Panc1 (cell line): Measurements from ENCODE around the gene FREM1. TPM values are rescaled to one million over a fixed set of nuclear protein-coding genes. Genes with fewer than 3 reads are reported as not detected.

Experiments
- ATAC-seq: fragments of 200-7000 bp; cut with Tn5 transposase; 2 replicates; pipeline ENCODE4 v1.9.1; 2020; ENCODE audit warnings: mild to moderate bottlenecking, moderate library complexity
- BruUV-seq: library from RNA; stranded (reverse); fragments of 400-500 nt; replicated peaks from 2 replicates; lab custom pipeline; 2021; lab: Mats Ljungman, UMichigan
- CTCF ChIA-PET: fragments of 300-600 bp; sonication (Branson Sonifier 250); formaldehyde crosslinking; loops from one replicate; lab custom pipeline; 2022; ENCODE audit warnings: antibody characterized with exemption; lab: Charles Lee
- POLR2A ChIA-PET: fragments of 300-600 bp; sonication (Branson Sonifier 250); formaldehyde crosslinking; loops from one replicate; lab custom pipeline; 2022; ENCODE audit warnings: antibody characterized with exemption; lab: Charles Lee
- DNase-seq: peaks from one replicate; pipeline ENCODE4 v3.0.0-alpha.2; 2010; ENCODE audit warnings: low read depth, low spot score
- H3K27ac ChIP-seq: 2 replicates; pipeline ENCODE4 v1.5.1; 2011; ENCODE audit warnings: mild to moderate bottlenecking, low read length, inconsistent platforms
- H3K27me3 ChIP-seq: fragments of 200-500 bp; sonication (Bioruptor generic); 2 replicates; pipeline ENCODE4 v1.6.0; 2014; ENCODE audit warnings: low read length, inconsistent platforms; ENCODE audit not compliant: control insufficient read depth, insufficient read depth
- H3K36me3 ChIP-seq: fragments of 200-500 bp; sonication (Bioruptor generic); 2 replicates; pipeline ENCODE4 v1.5.1; 2014; ENCODE audit warnings: inconsistent platforms, mild to moderate bottlenecking, low read length, moderate library complexity; ENCODE audit not compliant: control insufficient read depth, insufficient read depth
- H3K4me1 ChIP-seq: 2 replicates; pipeline ENCODE4 v1.5.1; 2011; ENCODE audit warnings: inconsistent platforms, mild to moderate bottlenecking, low read length, moderate library complexity; ENCODE audit not compliant: control insufficient read depth, insufficient read depth
- H3K4me3 ChIP-seq, 2 experiments: 2 replicates each; pipeline ENCODE4 v1.5.1; 2011 to 2012; ENCODE audit warnings: low read depth in 2 of 2, low read length in 2 of 2, mild to moderate bottlenecking in 2 of 2, inconsistent platforms in 1 of 2, moderate library complexity in 1 of 2
- H3K9me3 ChIP-seq: fragments of 200-500 bp; sonication (Bioruptor generic); 2 replicates; pipeline ENCODE4 v1.5.1; 2014; ENCODE audit warnings: low read depth, mild to moderate bottlenecking, inconsistent platforms, low read length, moderate library complexity; ENCODE audit not compliant: control insufficient read depth, insufficient read depth
- CTCF ChIP-seq: fragments of 450-650 bp; IDR thresholded peaks from 2 replicates; pipeline ENCODE4 v1.5.1; 2017; ENCODE audit warnings: mild to moderate bottlenecking
- POLR2AphosphoS5 ChIP-seq: IDR thresholded peaks from 2 replicates; pipeline ENCODE4 v1.6.1; 2012; ENCODE audit warnings: mild to moderate bottlenecking, low read depth, low read length, moderate library complexity
- SIN3A ChIP-seq: IDR thresholded peaks from 2 replicates; pipeline ENCODE4 v1.6.1; 2012; ENCODE audit warnings: low read depth, mild to moderate bottlenecking, low read length, moderate library complexity, borderline replicate concordance; ENCODE audit not compliant: insufficient read depth
- TCF7L2 ChIP-seq: IDR thresholded peaks from 2 replicates; pipeline ENCODE4 v1.6.1; 2011; ENCODE audit warnings: mild to moderate bottlenecking, low read depth, low read length, inconsistent platforms
- in situ Hi-C: cut with HindIII; loops from 2 replicates; pipeline ENCODE4 v1.10.0; 2016; ENCODE audit warnings: low sequenced_read_pairs, low pct_unique_long_range_greater_than_20kb
- intact Hi-C: fragments of 100-400 bp; cut with micrococcal nuclease; formaldehyde crosslinking; loops from one replicate; pipeline ENCODE4 v1.10.0; 2022; ENCODE audit not compliant: unreplicated experiment
- total RNA-seq: library from RNA; stranded (reverse); gene quantifications from one replicate; pipeline ENCODE4 v1.2.1, GENCODE V29; 2021; ENCODE audit not compliant: unreplicated experiment
- TF ChIP-seq, protein P1 (sequence below), 2 experiments: IDR thresholded peaks; 2 replicates each; pipeline ENCODE4 v1.6.1; 2011 to 2012; ENCODE audit warnings: low read depth in 2 of 2, control low read depth in 1 of 2, low read length in 1 of 2, mild to moderate bottlenecking in 1 of 2, moderate library complexity in 1 of 2; ENCODE audit not compliant: insufficient read depth in 1 of 2

Gene FREM1
- total RNA-seq, 1 experiment from 2014 or later: not detected

- no peaks in the 10 kb centered on the region for H3K9me3 ChIP-seq
- ChIA-PET POLR2A (no interaction called here), CTCF (no interaction called here)
- intact Hi-C loops: no loop called here
- no peak for TF ChIP-seq SIN3A
- TF ChIP-seq CTCF: no peak
- TF ChIP-seq POLR2AphosphoS5: no peak
- no peak for TF ChIP-seq TCF7L2
- TF ChIP-seq, protein P1, sequence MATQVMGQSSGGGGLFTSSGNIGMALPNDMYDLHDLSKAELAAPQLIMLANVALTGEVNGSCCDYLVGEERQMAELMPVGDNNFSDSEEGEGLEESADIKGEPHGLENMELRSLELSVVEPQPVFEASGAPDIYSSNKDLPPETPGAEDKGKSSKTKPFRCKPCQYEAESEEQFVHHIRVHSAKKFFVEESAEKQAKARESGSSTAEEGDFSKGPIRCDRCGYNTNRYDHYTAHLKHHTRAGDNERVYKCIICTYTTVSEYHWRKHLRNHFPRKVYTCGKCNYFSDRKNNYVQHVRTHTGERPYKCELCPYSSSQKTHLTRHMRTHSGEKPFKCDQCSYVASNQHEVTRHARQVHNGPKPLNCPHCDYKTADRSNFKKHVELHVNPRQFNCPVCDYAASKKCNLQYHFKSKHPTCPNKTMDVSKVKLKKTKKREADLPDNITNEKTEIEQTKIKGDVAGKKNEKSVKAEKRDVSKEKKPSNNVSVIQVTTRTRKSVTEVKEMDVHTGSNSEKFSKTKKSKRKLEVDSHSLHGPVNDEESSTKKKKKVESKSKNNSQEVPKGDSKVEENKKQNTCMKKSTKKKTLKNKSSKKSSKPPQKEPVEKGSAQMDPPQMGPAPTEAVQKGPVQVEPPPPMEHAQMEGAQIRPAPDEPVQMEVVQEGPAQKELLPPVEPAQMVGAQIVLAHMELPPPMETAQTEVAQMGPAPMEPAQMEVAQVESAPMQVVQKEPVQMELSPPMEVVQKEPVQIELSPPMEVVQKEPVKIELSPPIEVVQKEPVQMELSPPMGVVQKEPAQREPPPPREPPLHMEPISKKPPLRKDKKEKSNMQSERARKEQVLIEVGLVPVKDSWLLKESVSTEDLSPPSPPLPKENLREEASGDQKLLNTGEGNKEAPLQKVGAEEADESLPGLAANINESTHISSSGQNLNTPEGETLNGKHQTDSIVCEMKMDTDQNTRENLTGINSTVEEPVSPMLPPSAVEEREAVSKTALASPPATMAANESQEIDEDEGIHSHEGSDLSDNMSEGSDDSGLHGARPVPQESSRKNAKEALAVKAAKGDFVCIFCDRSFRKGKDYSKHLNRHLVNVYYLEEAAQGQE (IDR thresholded peaks at IDR 0.05; ENCODE audit: insufficient read depth in 1 of 2, low read depth in 2 of 2, low read length in 1 of 2): no peak
- no peak overlapping the region for H3K4me3 ChIP-seq
- H3K4me1 ChIP-seq: no peaks in the 10 kb centered on the region
- no peak overlapping the region for H3K27ac ChIP-seq
- DNase-seq (no peak), ATAC-seq (no peak)
- H3K36me3 ChIP-seq: no peaks in the 10 kb centered on the region
- H3K27me3 ChIP-seq: no peaks in the 10 kb centered on the region
- in situ Hi-C loops: no loop called here
- BruUV-seq: no TSS peak
Measured at GRCh38 chr9:14869671-14870070, 40.6 kb downstream of the FREM1 start.

DNA sequence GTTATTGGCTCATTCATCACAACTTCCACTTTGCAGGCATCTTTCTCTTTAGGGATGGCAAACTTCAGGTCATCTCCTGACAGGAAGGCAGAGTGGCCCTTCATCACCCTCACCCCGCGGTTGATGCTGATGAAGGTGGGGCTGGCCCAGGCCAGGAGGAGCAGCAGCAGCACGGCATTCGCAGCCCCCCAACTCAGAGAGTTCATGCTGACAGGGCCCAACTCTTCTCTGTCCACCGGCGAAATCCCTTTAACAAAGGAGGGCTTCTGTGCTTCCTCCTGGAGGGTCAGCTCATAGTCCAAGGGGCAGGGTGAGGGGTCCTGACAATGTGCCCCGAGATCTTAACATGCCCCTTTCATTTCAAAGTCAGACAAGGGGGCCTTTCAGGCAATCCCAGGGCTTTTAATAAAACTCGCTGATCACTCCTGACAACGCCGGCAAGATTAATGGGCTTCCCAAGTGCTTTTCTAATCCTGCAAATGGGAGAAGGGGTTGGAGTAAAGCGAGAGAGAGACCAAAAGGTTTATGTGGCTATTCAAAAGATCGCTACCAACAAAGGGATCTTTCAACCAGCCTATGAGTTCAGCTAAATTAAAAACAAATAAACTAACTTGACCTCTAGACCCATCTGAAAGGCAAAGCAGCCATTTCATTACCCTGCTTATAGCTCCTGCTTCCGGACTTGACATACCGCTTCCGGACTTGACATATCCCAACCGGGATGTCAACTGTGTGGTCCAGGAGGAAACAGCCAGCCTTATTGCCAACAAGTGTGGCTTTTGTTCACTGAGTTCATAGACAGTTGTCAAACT is 41.2 kb downstream of the FREM1 start:
- Histone ChIP-seq H3K36me3 (no peaks in the 10 kb centered on the region), H3K9me3 (no peaks in the 10 kb centered on the region), H3K27ac (no peak overlapping the region), H3K4me3 (no peak overlapping the region), H3K27me3 (no peaks in the 10 kb centered on the region), H3K4me1 (no peaks in the 10 kb centered on the region)
- DNase-seq (no peak), ATAC-seq (no peak)
- no TSS peak for BruUV-seq
- POLR2A ChIA-PET: no interaction called here
- no peak for TF ChIP-seq SIN3A
- TF ChIP-seq POLR2AphosphoS5: no peak
- no peak for TF ChIP-seq TCF7L2
- TF ChIP-seq CTCF: no peak
- TF ChIP-seq, protein P1 (IDR thresholded peaks at IDR 0.05; ENCODE audit: insufficient read depth in 1 of 2, low read depth in 2 of 2, low read length in 1 of 2): no peak
- in situ Hi-C loops (no loop called here), intact Hi-C loops (no loop called here)
- CTCF ChIA-PET: no interaction called here
